Caco-2 (cell line): ENCODE results near the gene FOXJ3. TPM values are rescaled to one million over a fixed set of nuclear protein-coding genes. Genes with fewer than 3 reads are reported as not detected.

ENCODE experiments used
- BruUV-seq: library from RNA; stranded (reverse); fragments of 400-500 nt; replicated peaks from 2 replicates; lab custom pipeline; 2021; lab: Mats Ljungman, UMichigan
- CTCF ChIA-PET: fragments of 300-600 bp; sonication (Branson Sonifier 250); formaldehyde crosslinking; loops from one replicate; lab custom pipeline; 2022; ENCODE audit warnings: antibody characterized with exemption; lab: Charles Lee
- POLR2A ChIA-PET: fragments of 300-600 bp; sonication (Branson Sonifier 250); formaldehyde crosslinking; loops from one replicate; lab custom pipeline; 2022; ENCODE audit warnings: antibody characterized with exemption; lab: Charles Lee
- DNase-seq, 2 experiments: peaks; one replicate each; pipeline versions ENCODE4 v3.0.0 to v3.0.0-alpha.2; 2020 to 2022
- H3K27me3 ChIP-seq: replicated peaks from 2 replicates; pipeline ENCODE4 v1.6.0; 2011; ENCODE audit warnings: low read length; ENCODE audit not compliant: control insufficient read depth, insufficient read depth
- H3K36me3 ChIP-seq: 2 replicates; pipeline ENCODE4 v1.5.1; 2011; ENCODE audit warnings: low read length; ENCODE audit not compliant: control insufficient read depth, insufficient read depth
- H3K4me1 ChIP-seq: fragments of 250-450 bp; sonication (Bioruptor Pico); 2 replicates; pipeline ENCODE4 v1.5.1; 2020; ENCODE audit warnings: mild to moderate bottlenecking
- H3K4me3 ChIP-seq: 2 replicates; pipeline ENCODE4 v1.5.1; 2011; ENCODE audit warnings: low read depth, mild to moderate bottlenecking, control low read depth, low read length
- H3K9me3 ChIP-seq: fragments of 250-450 bp; sonication (Bioruptor Pico); 2 replicates; pipeline ENCODE4 v1.5.1; 2020; ENCODE audit warnings: mild to moderate bottlenecking, moderate library complexity
- H3K27ac Mint-ChIP-seq: one replicate; pipeline ENCODE4 v1.8.0; 2022; ENCODE audit warnings: mixed read lengths; ENCODE audit not compliant: unreplicated experiment
- H3K27me3 Mint-ChIP-seq: one replicate; pipeline ENCODE4 v1.8.0; 2022; ENCODE audit warnings: mixed read lengths; ENCODE audit not compliant: insufficient read depth, unreplicated experiment
- H3K36me3 Mint-ChIP-seq: one replicate; pipeline ENCODE4 v1.8.0; 2022; ENCODE audit warnings: mild to moderate bottlenecking, mixed read lengths; ENCODE audit not compliant: insufficient read depth, unreplicated experiment
- H3K4me1 Mint-ChIP-seq: one replicate; pipeline ENCODE4 v1.8.0; 2022; ENCODE audit warnings: low read depth, mixed read lengths; ENCODE audit not compliant: unreplicated experiment
- H3K4me3 Mint-ChIP-seq: one replicate; pipeline ENCODE4 v1.8.0; 2022; ENCODE audit warnings: mild to moderate bottlenecking, moderate library complexity, mixed read lengths; ENCODE audit not compliant: unreplicated experiment
- H3K9me3 Mint-ChIP-seq: one replicate; pipeline ENCODE4 v1.8.0; 2022; ENCODE audit warnings: mixed read lengths; ENCODE audit not compliant: unreplicated experiment
- intact Hi-C: fragments of 100-400 bp; cut with micrococcal nuclease; formaldehyde crosslinking; loops from one replicate; pipeline ENCODE4 v1.10.0; 2022; ENCODE audit not compliant: unreplicated experiment
- total RNA-seq: library from RNA; stranded (reverse); gene quantifications from 2 replicates; pipeline ENCODE4 v1.2.3, GENCODE V29; 2022
- TF ChIP-seq, protein P1 (sequence below), 2 experiments: fragments of 200-600 bp in 1 of 2; IDR thresholded peaks; 1 replicate in 1 of 2; 2 replicates in 1 of 2; pipeline versions ENCODE4 v1.5.1 to v1.8.0; 2011 to 2022; ENCODE audit warnings: antibody characterized with exemption in 1 of 2, control low read depth in 1 of 2, inconsistent platforms in 1 of 2, low read depth in 1 of 2, low read length in 1 of 2, mild to moderate bottlenecking in 1 of 2, moderate library complexity in 1 of 2; ENCODE audit not compliant: insufficient read depth in 1 of 2, severe bottlenecking in 1 of 2, unreplicated experiment in 1 of 2

FOXJ3 gene
- total RNA-seq, 1 experiment from 2014 or later, result 60.2 TPM

- TF ChIP-seq, protein P1, sequence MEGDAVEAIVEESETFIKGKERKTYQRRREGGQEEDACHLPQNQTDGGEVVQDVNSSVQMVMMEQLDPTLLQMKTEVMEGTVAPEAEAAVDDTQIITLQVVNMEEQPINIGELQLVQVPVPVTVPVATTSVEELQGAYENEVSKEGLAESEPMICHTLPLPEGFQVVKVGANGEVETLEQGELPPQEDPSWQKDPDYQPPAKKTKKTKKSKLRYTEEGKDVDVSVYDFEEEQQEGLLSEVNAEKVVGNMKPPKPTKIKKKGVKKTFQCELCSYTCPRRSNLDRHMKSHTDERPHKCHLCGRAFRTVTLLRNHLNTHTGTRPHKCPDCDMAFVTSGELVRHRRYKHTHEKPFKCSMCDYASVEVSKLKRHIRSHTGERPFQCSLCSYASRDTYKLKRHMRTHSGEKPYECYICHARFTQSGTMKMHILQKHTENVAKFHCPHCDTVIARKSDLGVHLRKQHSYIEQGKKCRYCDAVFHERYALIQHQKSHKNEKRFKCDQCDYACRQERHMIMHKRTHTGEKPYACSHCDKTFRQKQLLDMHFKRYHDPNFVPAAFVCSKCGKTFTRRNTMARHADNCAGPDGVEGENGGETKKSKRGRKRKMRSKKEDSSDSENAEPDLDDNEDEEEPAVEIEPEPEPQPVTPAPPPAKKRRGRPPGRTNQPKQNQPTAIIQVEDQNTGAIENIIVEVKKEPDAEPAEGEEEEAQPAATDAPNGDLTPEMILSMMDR (IDR thresholded peaks at IDR 0.05; ENCODE audit: insufficient read depth in 1 of 2, low read depth in 1 of 2, low read length in 1 of 2, severe bottlenecking in 1 of 2, unreplicated experiment in 1 of 2), result no peak
- Mint-ChIP-seq H3K9me3 (no peaks in the 10 kb centered on the region), H3K27me3 (no peaks in the 10 kb centered on the region), H3K4me3 (no peak overlapping the region), H3K36me3 (peaks cover 24% of the 10 kb centered on the region), H3K27ac (no peak overlapping the region), H3K4me1 (peaks cover 29% of the 10 kb centered on the region)
- no peaks in the 10 kb centered on the region for H3K9me3 ChIP-seq
- DNase-seq, result no peak
- no peak overlapping the region for H3K4me3 ChIP-seq
- BruUV-seq, result no TSS peak
- no peaks in the 10 kb centered on the region for H3K27me3 ChIP-seq
- intact Hi-C loops, result loop anchor here (10.0 kb wide), 1 partner anchor 138 kb away; no protein-coding TSS in a partner anchor
- ChIA-PET POLR2A (no interaction called here), CTCF (interaction anchor here (0.7 kb wide), 1 partner anchor 1128 kb away, joined by 3 read pairs; no protein-coding TSS in a partner anchor)
- H3K4me1 ChIP-seq, result peaks cover 17% of the 10 kb centered on the region; the same call in 1 of the 2 replicates
- H3K36me3 ChIP-seq, result no peaks in the 10 kb centered on the region
Observed at GRCh38 chr1:42312576-42313212, 22.3 kb downstream of the FOXJ3 start.

GRCh38 chr1:42311897-42312296 lies 23.1 kb downstream of the FOXJ3 start:
- H3K36me3 Mint-ChIP-seq, result peaks cover 28% of the 10 kb centered on the region
- TF ChIP-seq, protein P1 (IDR thresholded peaks at IDR 0.05; ENCODE audit: insufficient read depth in 1 of 2, low read depth in 1 of 2, low read length in 1 of 2, severe bottlenecking in 1 of 2, unreplicated experiment in 1 of 2), result no peak
- H3K4me3 Mint-ChIP-seq, result no peak overlapping the region
- H3K4me1 Mint-ChIP-seq, result peaks cover 29% of the 10 kb centered on the region
- Histone ChIP-seq H3K27me3 (no peaks in the 10 kb centered on the region), H3K9me3 (no peaks in the 10 kb centered on the region), H3K36me3 (no peaks in the 10 kb centered on the region; the same call in 1 of the 2 replicates), H3K4me3 (no peak overlapping the region), H3K4me1 (peaks cover 17% of the 10 kb centered on the region; the same call in 1 of the 2 replicates)
- no TSS peak for BruUV-seq
- DNase-seq, result no peak
- H3K9me3 Mint-ChIP-seq, result no peaks in the 10 kb centered on the region
- intact Hi-C loops, result loop anchor here (10.0 kb wide), 1 partner anchor 137 kb away; no protein-coding TSS in a partner anchor
- ChIA-PET POLR2A (no interaction called here), CTCF (no interaction called here)
- no peak overlapping the region for H3K27ac Mint-ChIP-seq
- H3K27me3 Mint-ChIP-seq, result no peaks in the 10 kb centered on the region

- Mint-ChIP-seq H3K36me3 (peaks cover 35% of the 10 kb centered on the region), H3K4me1 (peaks cover 24% of the 10 kb centered on the region), H3K27me3 (no peaks in the 10 kb centered on the region), H3K27ac (no peak overlapping the region), H3K9me3 (no peaks in the 10 kb centered on the region), H3K4me3 (no peak overlapping the region)
- CTCF ChIA-PET, result no interaction called here
- POLR2A ChIA-PET, result no interaction called here
- Histone ChIP-seq H3K27me3 (no peaks in the 10 kb centered on the region), H3K9me3 (no peaks in the 10 kb centered on the region), H3K36me3 (no peaks in the 10 kb centered on the region; the same call in 1 of the 2 replicates), H3K4me3 (no peak overlapping the region), H3K4me1 (peaks cover 17% of the 10 kb centered on the region; the same call in 1 of the 2 replicates)
- BruUV-seq, result no TSS peak
- DNase-seq, result no peak
- intact Hi-C loops, result loop anchor here (10.0 kb wide), 1 partner anchor 136 kb away; no protein-coding TSS in a partner anchor
- TF ChIP-seq, protein P1 (IDR thresholded peaks at IDR 0.05; ENCODE audit: insufficient read depth in 1 of 2, low read depth in 1 of 2, low read length in 1 of 2, severe bottlenecking in 1 of 2, unreplicated experiment in 1 of 2), result no peak
Observed at GRCh38 chr1:42311138-42311537, 23.9 kb downstream of the FOXJ3 start.
